GM12878 (cell line): ENCODE measurements around the gene LRTM2. TPM values are rescaled to one million over a fixed set of nuclear protein-coding genes. Genes with fewer than 3 reads are reported as not detected.

Experiments
- ATAC-seq: fragments of 200-7000 bp; cut with Tn5 transposase; 3 replicates; pipeline ENCODE4 v1.9.1; 2020; ENCODE audit warnings: mild to moderate bottlenecking, moderate library complexity
- BruUV-seq: library from RNA; stranded (reverse); fragments of 400-500 nt; replicated peaks from 2 replicates; lab custom pipeline; 2021; lab: Mats Ljungman, UMichigan
- CTCF ChIA-PET: fragments of 300-600 bp; sonication (Branson Sonifier 250); formaldehyde crosslinking; extraction: SDS; loops from one replicate; lab custom pipeline; 2021; ENCODE audit warnings: inconsistent platforms; lab: Yijun Ruan, JAX
- POLR2A ChIA-PET: fragments of 350-600 bp; formaldehyde crosslinking; extraction: SDS; loops from one replicate; lab custom pipeline; 2021; ENCODE audit warnings: inconsistent platforms; lab: Charles Lee
- RAD21 ChIA-PET: fragments of 300-600 bp; sonication (Branson Sonifier 250); formaldehyde crosslinking; loops from one replicate; lab custom pipeline; 2023; ENCODE audit warnings: antibody characterized with exemption; ENCODE audit not compliant: unreplicated experiment; lab: Charles Lee
- SMC1A ChIA-PET: fragments of 300-600 bp; sonication (Branson Sonifier 250); formaldehyde crosslinking; loops from one replicate; lab custom pipeline; 2023; ENCODE audit not compliant: unreplicated experiment, uncharacterized antibody; lab: Charles Lee
- DNase-seq: peaks from one replicate; pipeline ENCODE4 v3.0.0-alpha.2; 2011; ENCODE audit warnings: low read depth, low spot score
- FAIRE-seq: peaks from 3 replicates; lab custom pipeline; 2011; peaks lifted over from hg19 to GRCh38; lab: Jason Lieb, UNC
- H2AFZ ChIP-seq: 2 replicates; pipeline ENCODE4 v1.6.0; 2011; ENCODE audit warnings: low read depth, low read length, control low read depth; ENCODE audit not compliant: control insufficient read depth
- H3K27ac ChIP-seq: 2 replicates; pipeline ENCODE4 v1.5.1; 2011; ENCODE audit warnings: control low read depth; ENCODE audit not compliant: control insufficient read depth, insufficient read depth
- H3K27me3 ChIP-seq, 2 experiments: replicated peaks in 1 of 2; 2 replicates each; pipeline versions ENCODE4 v1.6.0 to v1.6.1; 2011; ENCODE audit warnings: low read length in 1 of 2; ENCODE audit not compliant: control insufficient read depth in 2 of 2, insufficient read depth in 2 of 2
- H3K36me3 ChIP-seq, 2 experiments: 2 replicates each; pipeline ENCODE4 v1.5.1; 2011; ENCODE audit warnings: low read length in 1 of 2; ENCODE audit not compliant: control insufficient read depth in 2 of 2, insufficient read depth in 2 of 2
- H3K4me1 ChIP-seq: 2 replicates; pipeline ENCODE4 v1.6.1; 2011; ENCODE audit warnings: mild to moderate bottlenecking, low read length, moderate library complexity, mixed read lengths; ENCODE audit not compliant: control insufficient read depth, insufficient read depth
- H3K4me2 ChIP-seq: 2 replicates; pipeline ENCODE4 v1.6.0; 2011; ENCODE audit warnings: control low read depth; ENCODE audit not compliant: control insufficient read depth, insufficient read depth
- H3K4me3 ChIP-seq: fragments of 200-600 bp; sonication (generic); 2 replicates; pipeline ENCODE4 v1.5.1; 2016
- H3K79me2 ChIP-seq: 2 replicates; pipeline ENCODE4 v1.6.0; 2011; ENCODE audit warnings: low read length; ENCODE audit not compliant: control insufficient read depth, insufficient read depth
- H3K9ac ChIP-seq: 2 replicates; pipeline ENCODE4 v1.8.0; 2011; ENCODE audit warnings: low read length, control low read depth, mixed read lengths; ENCODE audit not compliant: control insufficient read depth, insufficient read depth
- H3K9me3 ChIP-seq: replicated peaks from 3 replicates; pipeline ENCODE4 v1.5.1; 2011; ENCODE audit warnings: mild to moderate bottlenecking, low read length; ENCODE audit not compliant: control insufficient read depth, insufficient read depth
- H4K20me1 ChIP-seq: 2 replicates; pipeline ENCODE4 v1.6.0; 2011; ENCODE audit not compliant: control insufficient read depth, insufficient read depth
- BHLHE40 ChIP-seq, 2 experiments: fragments of 450-650 bp in 1 of 2; IDR thresholded peaks; 2 replicates each; pipeline ENCODE4 v1.6.1; 2011 to 2017; ENCODE audit warnings: low read depth in 2 of 2, borderline replicate concordance in 1 of 2, improper control_type of control experiment in 1 of 2, low read length in 1 of 2, mild to moderate bottlenecking in 1 of 2
- FOXK2 ChIP-seq: fragments of 450-650 bp; IDR thresholded peaks from 2 replicates; pipeline ENCODE4 v1.6.1; 2017; ENCODE audit warnings: mild to moderate bottlenecking, moderate library complexity
- MLLT1 ChIP-seq: fragments of 450-650 bp; IDR thresholded peaks from 2 replicates; pipeline ENCODE4 v1.6.1; 2016; ENCODE audit warnings: mild to moderate bottlenecking
- NBN ChIP-seq: fragments of 450-650 bp; IDR thresholded peaks from 2 replicates; pipeline ENCODE4 v1.6.1; 2016
- NFYA ChIP-seq: IDR thresholded peaks from 2 replicates; pipeline ENCODE4 v1.6.1; 2011; ENCODE audit warnings: low read depth, mild to moderate bottlenecking, low read length, improper control_type of control experiment, borderline replicate concordance
- PAX8 ChIP-seq: fragments of 450-650 bp; IDR thresholded peaks from 2 replicates; pipeline ENCODE4 v1.6.1; 2017; ENCODE audit warnings: mild to moderate bottlenecking, moderate library complexity
- REST ChIP-seq: IDR thresholded peaks from 2 replicates; pipeline ENCODE4 v1.6.1; 2012; ENCODE audit warnings: mild to moderate bottlenecking, low read depth, low read length
- ZBTB11 ChIP-seq: fragments of 450-650 bp; formaldehyde crosslinking; IDR thresholded peaks from 2 replicates; pipeline ENCODE4 v1.5.0; 2022; ENCODE audit warnings: mild to moderate bottlenecking, missing genetic modification characterization
- ZBTB4 ChIP-seq: fragments of 450-650 bp; formaldehyde crosslinking; IDR thresholded peaks from 2 replicates; pipeline ENCODE4 v1.4.0; 2022; ENCODE audit warnings: mild to moderate bottlenecking, moderate library complexity
- WGBS: methylation state at CpG from one replicate; pipeline ENCODE4 v1.1.6; 2016; ENCODE audit warnings: low lambda C conversion rate; ENCODE audit not compliant: insufficient replicate concordance, insufficient coverage; ENCODE audit errors: missing lambda C conversion rate; 5-methylcytosine and 5-hydroxymethylcytosine counted together
- in situ Hi-C: fragments of 300-500 bp; cut with MboI; formaldehyde crosslinking; loops from 9 replicates; pipeline ENCODE4 v1.14.3; 2018; ENCODE audit warnings: mixed read lengths
- intact Hi-C: fragments of 100-400 bp; cut with micrococcal nuclease; formaldehyde crosslinking; loops from one replicate; pipeline ENCODE4 v1.14.2; 2022; ENCODE audit not compliant: unreplicated experiment
- polyA plus RNA-seq, 11 experiments: library from polyadenylated mRNA; depleted of rRNA in 4 of 11; unstranded in 6 of 11; stranded (reverse) in 5 of 11; fragments of >200 nt; fragmentation: Nextera tagmentation in 4 of 11; fragmentation: Illumina TruSeq in 1 of 11; extraction: Ambion mirVana in 4 of 11; extraction: Trizol in 1 of 11; gene quantifications; 1 replicate in 1 of 11; 2 replicates in 10 of 11; pipeline versions ENCODE4 v1.2.1 to v1.2.3, GENCODE V29; 2011 to 2016; ENCODE audit warnings: inconsistent platforms in 2 of 11, missing spikeins in 2 of 11, low read depth in 1 of 11
- total RNA-seq, 4 experiments: library from RNA; depleted of rRNA in 3 of 4; stranded (reverse); fragments of >200 nt in 3 of 4; fragmentation: Illumina TruSeq in 1 of 4; extraction: Trizol in 1 of 4; gene quantifications; 2 replicates each; pipeline versions ENCODE4 v1.2.1 to v1.2.3, GENCODE V29; 2013 to 2021

The LRTM2 gene
- total and polyA plus RNA-seq, 10 of the 15 experiments (the other 5 are each of a cell fraction or from before 2014, with no cell fraction given): 0.05 TPM; not detected in 9

- in situ Hi-C loops: no loop called here
- ATAC-seq (no peak), FAIRE-seq (no peak), DNase-seq (no peak)
- Histone ChIP-seq H3K9ac (no peak overlapping the region), H3K79me2 (no peaks in the 10 kb centered on the region), H3K27me3 (peaks cover 0 to 3% of the 10 kb centered on the region in 2 experiments; a peak in 1 of 4 replicates), H3K4me3 (no peak overlapping the region), H3K36me3 (no peaks in the 10 kb centered on the region), H2AFZ (no peak overlapping the region), H4K20me1 (no peaks in the 10 kb centered on the region), H3K9me3 (no peaks in the 10 kb centered on the region; the same call in 2 of the 3 replicates), H3K27ac (no peak overlapping the region), H3K4me1 (no peaks in the 10 kb centered on the region), H3K4me2 (no peak overlapping the region)
- ChIA-PET RAD21 (no interaction called here), CTCF (interaction anchor here (0.7 kb wide), 1 partner anchor 62 kb away, joined by 3 read pairs; no protein-coding TSS in a partner anchor), POLR2A (no interaction called here), SMC1A (no interaction called here)
- WGBS: 52% methylated on average over 7 of the region's 7 CpGs
- intact Hi-C loops: no loop called here
- TF ChIP-seq ZBTB11 (CRISPR knock-in tag) (no peak), FOXK2 (no peak), BHLHE40 (IDR thresholded peaks at IDR 0.05; ENCODE audit: borderline replicate concordance in 1 of 2, low read depth in 2 of 2, low read length in 1 of 2) (no peak), NFYA (no peak), PAX8 (no peak), REST (no peak), MLLT1 (no peak), NBN (no peak), ZBTB4 (CRISPR knock-in tag) (no peak)
- BruUV-seq: no TSS peak
Measured at GRCh38 chr12:1870086-1870485, 49.7 kb downstream of the LRTM2 start.
